Transverse colon (tissue), 4 donors: ENCODE results near the gene BRME1. TPM values are rescaled to one million over a fixed set of nuclear protein-coding genes. Genes with fewer than 3 reads are reported as not detected.

ENCODE experiments used
- DNase-seq: peaks from one replicate; pipeline ENCODE4 v3.0.0-alpha.2; 2019
- H3K27ac ChIP-seq, 4 donors: fragments of 200-600 bp; sonication (generic); 2 replicates each; pipeline ENCODE4 v1.5.1; 2016 to 2018; ENCODE audit warnings: inconsistent platforms in 4 of 4
- H3K27me3 ChIP-seq: fragments of 200-600 bp; sonication (generic); 2 replicates; pipeline ENCODE4 v1.5.1; 2017; ENCODE audit warnings: inconsistent platforms
- H3K36me3 ChIP-seq, 4 donors: fragments of 200-600 bp; sonication (generic); 2 replicates each; pipeline ENCODE4 v1.5.1; 2017 to 2019; ENCODE audit warnings: inconsistent platforms in 4 of 4
- H3K4me1 ChIP-seq, 4 donors: fragments of 200-600 bp; sonication (generic); 2 replicates each; pipeline ENCODE4 v1.5.1; 2017 to 2020; ENCODE audit warnings: inconsistent platforms in 4 of 4
- H3K4me3 ChIP-seq, 4 donors: fragments of 200-600 bp; sonication (generic); 1 replicate in 1 of 4; 2 replicates in 3 of 4; pipeline versions ENCODE4 v1.5.1 to v1.6.1; 2017 to 2019; ENCODE audit warnings: inconsistent platforms in 4 of 4
- H3K9me3 ChIP-seq, 2 donors: fragments of 200-600 bp; sonication (generic); 2 replicates each; pipeline ENCODE4 v1.5.1; 2017 to 2019; ENCODE audit warnings: inconsistent platforms in 2 of 2
- CTCF ChIP-seq, 5 experiments: fragments of 200-600 bp in 3 of 5; fragments of 450-650 bp in 2 of 5; sonication (generic) in 3 of 5; IDR thresholded peaks; 1 replicate in 2 of 5; 2 replicates in 3 of 5; pipeline ENCODE4 v1.5.1; 2016 to 2017; ENCODE audit warnings: antibody characterized with exemption in 5 of 5, inconsistent platforms in 3 of 5, mild to moderate bottlenecking in 2 of 5, moderate library complexity in 1 of 5
- EP300 ChIP-seq: sonication (generic); formaldehyde crosslinking; IDR thresholded peaks from one replicate; pipeline ENCODE4 v1.6.1; 2017; ENCODE audit warnings: antibody characterized with exemption, low read depth
- POLR2A ChIP-seq: fragments of 450-650 bp; IDR thresholded peaks from one replicate; pipeline ENCODE4 v1.6.1; 2016; ENCODE audit warnings: antibody characterized with exemption, mild to moderate bottlenecking, moderate library complexity
- POLR2AphosphoS5 ChIP-seq, 3 donors: sonication (generic); formaldehyde crosslinking; IDR thresholded peaks; one replicate each; pipeline ENCODE4 v1.6.1; 2016; ENCODE audit warnings: antibody characterized with exemption in 3 of 3
- WGBS, 2 donors: methylation state at CpG; one replicate each; pipeline ENCODE4 v1.1.5; 2018; ENCODE audit warnings: low coverage in 1 of 2; 5-methylcytosine and 5-hydroxymethylcytosine counted together
- in situ Hi-C, 4 donors: fragments of 200-750 bp; cut with MboI; loops; one replicate each; pipeline versions ENCODE4 v1.15.0 to v1.15.1; 2017; ENCODE audit warnings: low sequenced_read_pairs in 3 of 4, low pct_ligation_motif_present in 1 of 4, low pct_unique_long_range_greater_than_20kb in 1 of 4
- intact Hi-C: fragments of 100-400 bp; cut with DNase I; formaldehyde crosslinking; loops from one replicate; pipeline ENCODE4 v1.15.1; 2023; ENCODE audit warnings: low total_unique reads
- total RNA-seq, 4 donors: library from RNA; depleted of rRNA; stranded (reverse); fragments of >200 nt; gene quantifications; one replicate each; pipeline ENCODE4 v1.1.0, GENCODE V29; 2016

BRME1 gene
- total RNA-seq, 4 donors from 2014 or later, result 5.2 to 102 (median 6.7) TPM

GRCh38 chr19:13888281-13888680 lies 17.6 kb downstream of the BRME1 start:
- Histone ChIP-seq H3K4me1 (peaks cover 11 to 51% (median 28%) of the 10 kb centered on the region in 4 donors), H3K9me3 (no peaks in the 10 kb centered on the region), H3K4me3 (no peak overlapping the region), H3K27ac (peak overlapping the region; percentile 71 to 77 (median 74)), H3K27me3 (no peaks in the 10 kb centered on the region), H3K36me3 (no peaks in the 10 kb centered on the region)
- TF ChIP-seq CTCF (IDR thresholded peaks at IDR 0.05), result peak in 1 of 5 experiments; percentile 23
- peak; percentile 26 for TF ChIP-seq POLR2A
- peak; percentile 44 to 59 (median 57) for TF ChIP-seq POLR2AphosphoS5 (IDR thresholded peaks at IDR 0.05)
- no peak for TF ChIP-seq EP300
- intact Hi-C loops, result no loop called here
- WGBS, 2 donors, result 52 to 54% methylated on average over 4 to 16 of the region's 16 CpGs
- in situ Hi-C loops, result loop anchor here in 2 of 4 donors (10.0 to 25.0 kb wide), 2 partner anchors 167 to 174 kb away; partner anchors contain the start of genes MISP3 (in 1 of the 2) and PALM3 (in 1 of the 2)
- DNase-seq, result peak; percentile 85

GRCh38 chr19:13887517-13887916 lies 18.4 kb downstream of the BRME1 start:
- intact Hi-C loops, result no loop called here
- Histone ChIP-seq H3K4me1 (peaks cover 11 to 45% (median 24%) of the 10 kb centered on the region in 4 donors), H3K27ac (peak overlapping the region; percentile 71 to 77 (median 74)), H3K9me3 (no peaks in the 10 kb centered on the region), H3K4me3 (no peak overlapping the region), H3K27me3 (no peaks in the 10 kb centered on the region), H3K36me3 (no peaks in the 10 kb centered on the region)
- in situ Hi-C loops, result loop anchor here in 2 of 4 donors (10.0 to 25.0 kb wide), 2 partner anchors 167 to 175 kb away; partner anchors contain the start of genes MISP3 (in 1 of the 2) and PALM3 (in 1 of the 2)
- no peak for TF ChIP-seq POLR2A
- no peak for TF ChIP-seq POLR2AphosphoS5 (IDR thresholded peaks at IDR 0.05)
- no peak for TF ChIP-seq EP300
- no peak for TF ChIP-seq CTCF (IDR thresholded peaks at IDR 0.05)
- whole genome bisulfite sequencing, 2 donors, result 33 to 45% methylated on average over 4 to 5 of the region's 5 CpGs
- DNase-seq, result no peak

- Histone ChIP-seq H3K9me3 (no peaks in the 10 kb centered on the region), H3K4me1 (peaks cover 11 to 48% (median 28%) of the 10 kb centered on the region in 4 donors), H3K27ac (peak overlapping the region; percentile 71 to 77 (median 74)), H3K36me3 (no peaks in the 10 kb centered on the region), H3K4me3 (no peak overlapping the region), H3K27me3 (no peaks in the 10 kb centered on the region)
- 49% methylated on average over 16 of the region's 16 CpGs; no CpG with 5 or more reads in 1 of the 2 donors for WGBS, 2 donors
- peak in 2 of 3 donors; percentile 31 to 60 for TF ChIP-seq POLR2AphosphoS5 (IDR thresholded peaks at IDR 0.05)
- TF ChIP-seq POLR2A, result peak; percentile 50
- TF ChIP-seq CTCF (IDR thresholded peaks at IDR 0.05), result no peak
- no peak for TF ChIP-seq EP300
- in situ Hi-C loops, result loop anchor here in 2 of 4 donors (10.0 to 25.0 kb wide), 2 partner anchors 168 to 175 kb away; partner anchors contain the start of genes MISP3 (in 1 of the 2) and PALM3 (in 1 of the 2)
- intact Hi-C loops, result no loop called here
- DNase-seq, result peak; percentile 75
Observed at GRCh38 chr19:13887018-13887436, 18.9 kb downstream of the BRME1 start.

GRCh38 chr19:13885826-13886365 lies 20.0 kb downstream of the BRME1 start:
- H3K4me1 ChIP-seq, result peaks cover 16 to 59% (median 39%) of the 10 kb centered on the region in 4 donors
- DNase-seq, result no peak
- in situ Hi-C loops, result loop anchor here in 2 of 4 donors (10.0 to 25.0 kb wide), 2 partner anchors 169 to 176 kb away; partner anchors contain the start of genes MISP3 (in 1 of the 2) and PALM3 (in 1 of the 2)
- TF ChIP-seq POLR2A (no peak), EP300 (no peak), CTCF (IDR thresholded peaks at IDR 0.05) (no peak), POLR2AphosphoS5 (IDR thresholded peaks at IDR 0.05) (no peak)
- H3K27me3 ChIP-seq, result no peaks in the 10 kb centered on the region
- H3K9me3 ChIP-seq, result no peaks in the 10 kb centered on the region
- intact Hi-C loops, result no loop called here
- H3K27ac ChIP-seq, result peak overlapping the region; percentile 67 to 80 (median 74)
- WGBS, 2 donors, result 90% methylated on average over 20 of the region's 20 CpGs; no CpG with 5 or more reads in 1 of the 2 donors
- no peak overlapping the region for H3K4me3 ChIP-seq
- H3K36me3 ChIP-seq, result no peaks in the 10 kb centered on the region
